Muscle of back (tissue), 13 donors: ENCODE results near the gene SIAE. TPM values are rescaled to one million over a fixed set of nuclear protein-coding genes. Genes with fewer than 3 reads are reported as not detected.

Source experiments
- DNase-seq, 3 donors: peaks; one replicate each; pipeline versions ENCODE4 v3.0.0 to v3.0.0-alpha.2; 2013
- long read RNA-seq, 9 donors: transcript quantifications; one replicate each; lab custom pipeline, GENCODE V29; 2026
- polyA plus RNA-seq, 10 donors: library from polyadenylated mRNA; unstranded; fragments of 120-200 nt; gene quantifications; one replicate each; pipeline ENCODE4 v1.2.1, GENCODE V29; 2013; ENCODE audit not compliant: insufficient read length in 10 of 10

SIAE gene
- polyA plus RNA-seq: 1 to 10 TPM; 4.1 to 8.9 (median 7.2) TPM
- long read RNA-seq, donor 1, full-length matches to known transcripts: 3 of 3 reads
- long read RNA-seq, donor 1, partial matches to known transcripts: 0 of 3 reads
- long read RNA-seq, donor 1, other reads (novel, unspliced or antisense): 0 of 3 reads
- long read RNA-seq, donor 2, full-length matches to known transcripts: 1 of 1 reads
- long read RNA-seq, donor 2, partial matches to known transcripts: 0 of 1 reads
- long read RNA-seq, donor 2, other reads (novel, unspliced or antisense): 0 of 1 reads
- long read RNA-seq, donor 3: 0 reads
- long read RNA-seq, donor 4: 0 reads
- long read RNA-seq, donor 5, partial matches to known transcripts: 0 of 2 reads
- long read RNA-seq, donor 5, other reads (novel, unspliced or antisense): 0 of 2 reads
- long read RNA-seq, donor 6, full-length matches to known transcripts: 3 of 3 reads
- long read RNA-seq, donor 6, partial matches to known transcripts: 0 of 3 reads
- long read RNA-seq, donor 6, other reads (novel, unspliced or antisense): 0 of 3 reads
- long read RNA-seq, donor 7, full-length matches to known transcripts: 1 of 1 reads
- long read RNA-seq, donor 7, partial matches to known transcripts: 0 of 1 reads
- long read RNA-seq, donor 7, other reads (novel, unspliced or antisense): 0 of 1 reads
- long read RNA-seq, donor 8, full-length matches to known transcripts: 2 of 7 reads
- long read RNA-seq, donor 8, partial matches to known transcripts: 0 of 7 reads
- long read RNA-seq, donor 8, other reads (novel, unspliced or antisense): 5 of 7 reads
- long read RNA-seq, donor 9: 0 reads

- peak; percentile 94 to 97 (median 95) for DNase-seq
Measured at GRCh38 chr11:124673333-124674167, at the start of gene SIAE, which contains the start of gene SPA17. Gene SIAE (minus strand): TSS chr11:124673739. CDS start chr11:124673708, 31 bp downstream. Gene SPA17 (plus strand): TSS chr11:124673904. CDS start chr11:124675265, 1,361 bp downstream.

GRCh38 chr11:124722176-124722575 lies 48.6 kb upstream of the SIAE start:
- DNase-seq: no peak

GRCh38 chr11:124719534-124719933 lies 46.0 kb upstream of the SIAE start:
- DNase-seq: no peak

- DNase-seq: no peak
Measured at GRCh38 chr11:124718801-124719200, 45.3 kb upstream of the SIAE start.

- peak in 2 of 3 donors; percentile 14 to 51 for DNase-seq
Measured at GRCh38 chr11:124717786-124718651, 44.5 kb upstream of the SIAE start.

- DNase-seq: peak in 1 of 3 donors; percentile 37
Measured at GRCh38 chr11:124717421-124717785, 43.9 kb upstream of the SIAE start.

- no peak for DNase-seq
Measured at GRCh38 chr11:124716591-124716990, 43.1 kb upstream of the SIAE start.

GRCh38 chr11:124712392-124712791 lies 38.9 kb upstream of the SIAE start:
- DNase-seq: no peak

- no peak for DNase-seq
Measured at GRCh38 chr11:124707829-124708228, 34.3 kb upstream of the SIAE start.

- DNase-seq: no peak
Measured at GRCh38 chr11:124700028-124700427, 26.5 kb upstream of the SIAE start.

GRCh38 chr11:124699547-124699946 lies 26.0 kb upstream of the SIAE start:
- DNase-seq: no peak

GRCh38 chr11:124693142-124693541 lies 19.6 kb upstream of the SIAE start:
- DNase-seq: no peak

- no peak for DNase-seq
Measured at GRCh38 chr11:124682443-124682842, 8.9 kb upstream of the SIAE start.

- DNase-seq: no peak
Measured at GRCh38 chr11:124681421-124681820, 7.9 kb upstream of the SIAE start.

GRCh38 chr11:124678416-124678815 lies 4.9 kb upstream of the SIAE start:
- DNase-seq: no peak

- no peak for DNase-seq
Measured at GRCh38 chr11:124676386-124676785, 2.8 kb upstream of the SIAE start.

- DNase-seq: no peak
Measured at GRCh38 chr11:124674571-124674970, 1.0 kb upstream of the SIAE start.

GRCh38 chr11:124674168-124674517 lies 604 bp upstream of the SIAE start:
- no peak for DNase-seq

- no peak for DNase-seq
Measured at GRCh38 chr11:124672536-124673215, 863 bp downstream of the SIAE start.

GRCh38 chr11:124670732-124671131 lies 2.8 kb downstream of the SIAE start:
- no peak for DNase-seq
